ENCODE data around the gene TNRC18. TPM values are rescaled to one million over a fixed set of nuclear protein-coding genes. Genes with fewer than 3 reads are reported as not detected.

Gene TNRC18
- total and polyA plus RNA-seq, 9 of the 15 experiments (the other 6 are each of a cell fraction or from before 2014, with no cell fraction given) = 0.03 to 43.2 (median 18.0) TPM

- TF ChIP-seq RBM25 (IDR thresholded peaks at IDR 0.05; ENCODE audit: low read depth, low read length, severe bottlenecking) (peak; percentile 93), ARNT (IDR thresholded peaks at IDR 0.05) (no peak), PTTG1 (tag; IDR thresholded peaks at IDR 0.05; ENCODE audit: low read depth) (no peak), TOE1 (IDR thresholded peaks at IDR 0.05; ENCODE audit: borderline replicate concordance) (no peak), TOE1 (CRISPR knock-in tag; IDR thresholded peaks at IDR 0.05; ENCODE audit: borderline replicate concordance, low read depth) (no peak), HDAC1 (IDR thresholded peaks at IDR 0.05) (peak in 1 of 2 experiments; percentile 39; a peak in 1 of 4 replicates), ZNF253 (CRISPR knock-in tag; conservative IDR thresholded peaks at IDR 0.05) (no peak), POLR2G (IDR thresholded peaks at IDR 0.05; ENCODE audit: low read depth, low read length) (peak; percentile 75), PRPF4 (IDR thresholded peaks at IDR 0.05; ENCODE audit: insufficient read depth, low read depth, low read length, poor library complexity, severe bottlenecking) (no peak), CHD4 (IDR thresholded peaks at IDR 0.05; ENCODE audit: insufficient read depth, insufficient replicate concordance, low read depth, low read length, poor library complexity, severe bottlenecking) (peak; percentile 80), ZBTB9 (CRISPR knock-in tag; IDR thresholded peaks at IDR 0.05) (peak; percentile 54; the same call in 1 of the 2 replicates), STAG1 (CRISPR knock-in tag; IDR thresholded peaks at IDR 0.05; ENCODE audit: borderline replicate concordance) (no peak), ZBTB12 (CRISPR knock-in tag; IDR thresholded peaks at IDR 0.05) (no peak), ZNF184 (CRISPR knock-in tag; IDR thresholded peaks at IDR 0.05) (no peak), SFPQ (IDR thresholded peaks at IDR 0.05; ENCODE audit: low read depth, low read length) (no peak), ZNF274 (IDR thresholded peaks at IDR 0.05; ENCODE audit: borderline replicate concordance, low read depth, low read length) (no peak), DPF2 (IDR thresholded peaks at IDR 0.05) (no peak), ZNF280B (CRISPR knock-in tag; IDR thresholded peaks at IDR 0.05) (no peak), EP400 (IDR thresholded peaks at IDR 0.05) (no peak), MBD1 (CRISPR knock-in tag; IDR thresholded peaks at IDR 0.05) (no peak)
Observed at GRCh38 chr7:5396999-5397663, 26.5 kb downstream of the TNRC18 start (continued).
